CD14-positive monocyte (primary cell): Measurements from ENCODE around the gene LCLAT1. TPM values are rescaled to one million over a fixed set of nuclear protein-coding genes. Genes with fewer than 3 reads are reported as not detected.

Experiments used
- DNase-seq, 3 donors: peaks; one replicate each; pipeline ENCODE4 v3.0.0-alpha.2; 2011 to 2022
- H2AFZ ChIP-seq: 2 replicates; pipeline ENCODE4 v1.6.0; 2012; ENCODE audit warnings: mild to moderate bottlenecking, low read depth, low read length, inconsistent platforms; ENCODE audit not compliant: insufficient read depth, poor library complexity, severe bottlenecking
- H3K27ac ChIP-seq, 2 donors: 1 replicate in 1 of 2; 2 replicates in 1 of 2; pipeline ENCODE4 v1.5.1; 2012 to 2013; ENCODE audit warnings: low read length in 2 of 2, control low read depth in 1 of 2, inconsistent platforms in 1 of 2, low read depth in 1 of 2, mild to moderate bottlenecking in 1 of 2
- H3K27me3 ChIP-seq, 2 donors: one replicate each; pipeline versions ENCODE4 v1.6.0 to v1.6.1; 2011 to 2013; ENCODE audit warnings: low read length in 2 of 2; ENCODE audit not compliant: control insufficient read depth in 2 of 2, insufficient read depth in 2 of 2
- H3K36me3 ChIP-seq, 2 donors: replicated peaks in 1 of 2; 1 replicate in 1 of 2; 2 replicates in 1 of 2; pipeline versions ENCODE4 v1.5.1 to v1.6.1; 2012 to 2013; ENCODE audit warnings: low read length in 2 of 2, control low read depth in 1 of 2, inconsistent platforms in 1 of 2, mild to moderate bottlenecking in 1 of 2; ENCODE audit not compliant: insufficient read depth in 2 of 2, control insufficient read depth in 1 of 2
- H3K4me1 ChIP-seq, 2 donors: 1 replicate in 1 of 2; 2 replicates in 1 of 2; pipeline versions ENCODE4 v1.5.1 to v1.6.1; 2012 to 2013; ENCODE audit warnings: low read length in 2 of 2, control low read depth in 1 of 2, inconsistent platforms in 1 of 2, mild to moderate bottlenecking in 1 of 2, moderate library complexity in 1 of 2; ENCODE audit not compliant: insufficient read depth in 2 of 2, control insufficient read depth in 1 of 2
- H3K4me2 ChIP-seq: replicated peaks from 2 replicates; pipeline ENCODE3; 2012; ENCODE audit warnings: low read length, moderate library complexity, mild to moderate bottlenecking; ENCODE audit not compliant: poor library complexity, severe bottlenecking; ENCODE audit errors: extremely low read depth
- H3K4me3 ChIP-seq, 3 experiments: fragments of 200-600 bp in 1 of 3; sonication (generic) in 1 of 3; replicated peaks in 1 of 3; 1 replicate in 2 of 3; 2 replicates in 1 of 3; pipeline ENCODE4 v1.5.1; 2011 to 2013; ENCODE audit warnings: low read length in 3 of 3, mild to moderate bottlenecking in 3 of 3, control low read depth in 2 of 3, low read depth in 2 of 3, inconsistent platforms in 1 of 3, moderate library complexity in 1 of 3
- H3K79me2 ChIP-seq: 2 replicates; pipeline ENCODE4 v1.6.0; 2012; ENCODE audit warnings: mild to moderate bottlenecking, control low read depth, inconsistent platforms, low read length, moderate library complexity; ENCODE audit not compliant: insufficient read depth
- H3K9ac ChIP-seq: 2 replicates; pipeline ENCODE4 v1.6.0; 2017; ENCODE audit warnings: low read length, mild to moderate bottlenecking; ENCODE audit not compliant: insufficient read depth, poor library complexity, severe bottlenecking
- H3K9me3 ChIP-seq, 2 donors: replicated peaks in 1 of 2; 1 replicate in 1 of 2; 2 replicates in 1 of 2; pipeline versions ENCODE4 v1.5.1 to v1.6.1; 2012 to 2013; ENCODE audit warnings: low read length in 2 of 2, control low read depth in 1 of 2; ENCODE audit not compliant: control insufficient read depth in 1 of 2, insufficient read depth in 1 of 2
- H4K20me1 ChIP-seq: 2 replicates; pipeline ENCODE4 v1.6.0; 2012; ENCODE audit warnings: mild to moderate bottlenecking, low read length, control low read depth, moderate library complexity; ENCODE audit not compliant: insufficient read depth
- H3K27ac Mint-ChIP-seq, 7 donors: one replicate each; pipeline ENCODE4 v1.8.0; 2020; ENCODE audit warnings: mild to moderate bottlenecking in 7 of 7, mixed read lengths in 7 of 7, moderate library complexity in 6 of 7, inconsistent platforms in 2 of 7
- H3K27me3 Mint-ChIP-seq, 3 donors: one replicate each; pipeline ENCODE4 v1.8.0; 2021 to 2022; ENCODE audit warnings: low read depth in 3 of 3, mild to moderate bottlenecking in 3 of 3, mixed read lengths in 3 of 3, moderate library complexity in 3 of 3, inconsistent platforms in 1 of 3
- H3K36me3 Mint-ChIP-seq, 2 donors: one replicate each; pipeline ENCODE4 v1.8.0; 2020; ENCODE audit warnings: mixed read lengths in 2 of 2, inconsistent platforms in 1 of 2, mild to moderate bottlenecking in 1 of 2
- H3K4me1 Mint-ChIP-seq: one replicate; pipeline ENCODE4 v1.8.0; 2020; ENCODE audit warnings: mild to moderate bottlenecking, mixed read lengths
- H3K4me3 Mint-ChIP-seq, 2 donors: one replicate each; pipeline ENCODE4 v1.8.0; 2020; ENCODE audit warnings: mild to moderate bottlenecking in 2 of 2, mixed read lengths in 2 of 2, moderate library complexity in 1 of 2
- H3K9me3 Mint-ChIP-seq, 7 donors: one replicate each; pipeline ENCODE4 v1.8.0; 2020 to 2022; ENCODE audit warnings: mixed read lengths in 7 of 7, mild to moderate bottlenecking in 6 of 7, moderate library complexity in 6 of 7, inconsistent platforms in 2 of 7
- CTCF ChIP-seq: fragments of 200-600 bp; IDR thresholded peaks from one replicate; pipeline ENCODE4 v1.8.0; 2022; ENCODE audit warnings: antibody characterized with exemption, mild to moderate bottlenecking
- WGBS: methylation state at CpG from one replicate; pipeline ENCODE4 v1.1.5; 2013; ENCODE audit warnings: missing lambda C conversion rate; ENCODE audit not compliant: insufficient coverage; 5-methylcytosine and 5-hydroxymethylcytosine counted together
- intact Hi-C, 2 donors: fragments of 100-400 bp; cut with micrococcal nuclease; formaldehyde crosslinking; loops; one replicate each; pipeline versions ENCODE4 v1.15.0 to v1.15.1; 2023
- polyA plus RNA-seq, 3 donors: library from polyadenylated mRNA; depleted of rRNA in 1 of 3; unstranded in 2 of 3; stranded (reverse) in 1 of 3; fragments of 300-500 nt in 2 of 3; fragments of >200 nt in 1 of 3; fragmentation: Illumina TruSeq in 2 of 3; gene quantifications; 1 replicate in 2 of 3; 2 replicates in 1 of 3; pipeline ENCODE4 v1.2.3, GENCODE V29; 2012 to 2021

LCLAT1 gene
- polyA plus RNA-seq, 3 donors: 1.2 to 5.7 (median 1.3) TPM

GRCh38 chr2:30446602-30447148 is 371 bp upstream of the LCLAT1 start:
- WGBS: 11% methylated on average over 10 of the region's 12 CpGs
- Mint-ChIP-seq H3K27ac (peak overlapping the region; percentile 87 to 95 (median 90)), H3K27me3 (peaks cover 0 to 5% (median 5%) of the 10 kb centered on the region in 3 donors), H3K36me3 (peaks cover 0 to 4% of the 10 kb centered on the region in 2 donors), H3K4me3 (peak overlapping the region; percentile 91 to 95), H3K9me3 (peaks cover 0 to 3% (median 0%) of the 10 kb centered on the region in 7 donors), H3K4me1 (peaks cover 34% of the 10 kb centered on the region)
- peak overlapping the region; percentile 80 for H3K9ac ChIP-seq
- H3K36me3 ChIP-seq: no peaks in the 10 kb centered on the region
- no peaks in the 10 kb centered on the region for H4K20me1 ChIP-seq
- H3K4me3 ChIP-seq: peak overlapping the region; percentile 87 to 96 (median 92)
- H3K27ac ChIP-seq: peak overlapping the region in 1 of 2 donors; percentile 83
- peaks cover 11% of the 10 kb centered on the region for H3K79me2 ChIP-seq
- no peaks in the 10 kb centered on the region for H3K27me3 ChIP-seq
- peak overlapping the region; percentile 94 for H3K4me2 ChIP-seq
- DNase-seq: peak in 1 of 3 donors; percentile 10
- intact Hi-C loops: no loop called here
- H2AFZ ChIP-seq: peak overlapping the region; percentile 98
- TF ChIP-seq CTCF: no peak
- no peaks in the 10 kb centered on the region for H3K9me3 ChIP-seq
- H3K4me1 ChIP-seq: peaks cover 22 to 25% of the 10 kb centered on the region in 2 donors

DNA sequence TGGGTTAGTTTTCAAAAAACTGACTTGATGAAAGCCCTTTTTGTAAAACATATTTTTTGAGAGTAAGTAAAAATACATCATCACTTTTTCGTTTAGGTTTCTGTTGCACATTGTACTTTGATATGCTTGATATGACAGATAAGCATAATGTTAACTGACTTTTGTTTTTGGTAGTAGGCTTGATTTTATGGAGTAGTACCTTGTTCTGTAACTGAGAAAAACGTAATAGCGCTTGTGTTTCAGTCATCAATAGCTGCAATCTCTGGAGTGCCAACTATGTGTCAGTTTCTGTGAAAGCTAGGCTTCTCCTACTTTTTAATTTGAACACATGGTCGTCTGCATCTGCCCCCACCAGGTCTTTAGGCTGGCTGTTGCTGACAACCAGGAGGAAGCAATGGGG is 1.3 kb downstream of the LCLAT1 start:
- no peak for DNase-seq
- H3K27me3 Mint-ChIP-seq: peaks cover 0 to 5% (median 3%) of the 10 kb centered on the region in 3 donors
- peaks cover 32% of the 10 kb centered on the region for H3K4me1 Mint-ChIP-seq
- H3K36me3 Mint-ChIP-seq: peaks cover 0 to 4% of the 10 kb centered on the region in 2 donors
- H3K4me3 Mint-ChIP-seq: peak overlapping the region in 1 of 2 donors; percentile 91
- H3K27ac Mint-ChIP-seq: no peak overlapping the region
- Histone ChIP-seq H2AFZ (peak overlapping the region; percentile 98), H3K4me3 (peak overlapping the region in 1 of 3 experiments; percentile 92), H3K4me1 (peaks cover 22 to 25% of the 10 kb centered on the region in 2 donors), H3K27me3 (no peaks in the 10 kb centered on the region), H4K20me1 (no peaks in the 10 kb centered on the region), H3K4me2 (no peak overlapping the region), H3K9ac (no peak overlapping the region), H3K27ac (no peak overlapping the region), H3K36me3 (no peaks in the 10 kb centered on the region), H3K9me3 (no peaks in the 10 kb centered on the region), H3K79me2 (peaks cover 11% of the 10 kb centered on the region)
- WGBS: no CpG with 5 or more reads among the region's 4 CpGs
- H3K9me3 Mint-ChIP-seq: no peaks in the 10 kb centered on the region
- intact Hi-C loops: no loop called here
- TF ChIP-seq CTCF: no peak
